ENCODE data around the gene ZNF668. TPM values are rescaled to one million over a fixed set of nuclear protein-coding genes. Genes with fewer than 3 reads are reported as not detected.

The ZNF668 gene
- 3.7 and 14.7 TPM in 2 replicates for total RNA-seq (ENCODE audit: low replicate concordance)

DNA sequence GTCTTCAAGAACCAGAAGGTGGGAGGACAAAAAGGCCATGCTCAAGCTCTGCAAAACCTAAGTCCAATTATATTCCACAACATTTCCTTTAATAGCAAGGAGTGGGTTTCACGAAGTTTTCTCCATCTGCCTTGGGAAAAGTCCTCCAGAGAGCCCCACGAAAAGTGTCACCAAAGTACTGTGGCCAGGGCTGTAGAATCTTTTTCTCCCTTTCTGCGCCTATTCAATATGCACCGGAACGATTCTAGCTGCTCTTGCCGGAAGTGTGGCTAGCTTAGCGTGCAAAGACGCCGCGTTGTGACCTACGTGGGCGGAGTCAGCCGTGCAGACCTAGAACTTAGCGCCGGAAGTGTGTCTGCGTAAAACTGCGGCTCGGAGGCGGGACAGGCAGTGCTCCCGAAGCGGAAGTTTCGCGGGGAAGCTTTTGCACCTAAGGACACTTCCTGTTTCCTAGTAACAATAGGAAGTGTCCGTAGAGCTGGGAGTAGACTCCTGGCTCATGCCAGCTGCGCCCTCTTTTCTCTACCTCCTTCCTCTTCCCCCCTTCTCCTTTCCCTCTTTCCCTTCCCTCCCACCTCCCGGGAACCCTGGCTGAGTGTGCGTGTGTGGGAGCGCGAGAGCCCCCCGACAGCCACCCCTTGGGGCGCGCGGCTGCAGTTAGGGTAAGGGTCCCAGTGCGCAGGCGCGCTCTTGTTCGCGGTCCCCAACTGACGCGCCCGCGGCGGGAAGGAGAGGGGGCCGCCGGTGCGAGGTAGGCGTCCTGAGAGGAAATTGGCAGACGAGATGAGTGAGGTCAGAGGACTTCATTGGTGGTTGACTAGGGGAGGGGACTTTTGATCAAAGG is at the start of gene ZNF668, which contains the start of gene ZNF646:
Gene ZNF668 (minus strand): TSS at position 271 of the 844 bp plus-strand sequence. CDS start 9,781 bp downstream, outside the sequence.
Gene ZNF646 (plus strand): TSS at position 453 of the 844 bp plus-strand sequence. CDS start 1,903 bp downstream, outside the sequence.
- Histone ChIP-seq H3K27me3 (no peaks in the 10 kb centered on the region), H3K27ac (peak within 1 kb of the TSS; percentile 89), H3K79me2 (ENCODE audit: low read depth) (peaks cover 70% of the 10 kb centered on the region), H3F3A (ENCODE audit: low read depth) (peaks cover 24% of the 10 kb centered on the region), H3K4me3 (peak within 1 kb of the TSS; percentile 77), H3K9me3 (ENCODE audit: low read depth) (no peaks in the 10 kb centered on the region), H4K20me1 (ENCODE audit: low read depth) (peaks cover 24% of the 10 kb centered on the region), H3K4me1 (peaks cover 14% of the 10 kb centered on the region), H3K36me3 (no peaks in the 10 kb centered on the region), H2AFZ (replicated peaks) (peak within 1 kb of the TSS; percentile 77), H3K4me2 (peak within 1 kb of the TSS; percentile 96), H3K9ac (peak within 1 kb of the TSS; percentile 82)
- H3K9me3 Mint-ChIP-seq: no peaks in the 10 kb centered on the region
- H3K4me3 Mint-ChIP-seq: peak within 1 kb of the TSS; percentile 99
- DNase-seq (ENCODE audit: low spot score): peak; percentile 100
- H3K36me3 Mint-ChIP-seq: peaks cover 18% of the 10 kb centered on the region
- peaks cover 21% of the 10 kb centered on the region for H3K4me1 Mint-ChIP-seq
- peak within 1 kb of the TSS; percentile 98 for H3K27ac Mint-ChIP-seq
- TF ChIP-seq EZH2 (IDR thresholded peaks at IDR 0.05) (no peak), EZH2phosphoT487 (IDR thresholded peaks at IDR 0.05) (no peak)
- TF ChIP-seq, protein P1, sequence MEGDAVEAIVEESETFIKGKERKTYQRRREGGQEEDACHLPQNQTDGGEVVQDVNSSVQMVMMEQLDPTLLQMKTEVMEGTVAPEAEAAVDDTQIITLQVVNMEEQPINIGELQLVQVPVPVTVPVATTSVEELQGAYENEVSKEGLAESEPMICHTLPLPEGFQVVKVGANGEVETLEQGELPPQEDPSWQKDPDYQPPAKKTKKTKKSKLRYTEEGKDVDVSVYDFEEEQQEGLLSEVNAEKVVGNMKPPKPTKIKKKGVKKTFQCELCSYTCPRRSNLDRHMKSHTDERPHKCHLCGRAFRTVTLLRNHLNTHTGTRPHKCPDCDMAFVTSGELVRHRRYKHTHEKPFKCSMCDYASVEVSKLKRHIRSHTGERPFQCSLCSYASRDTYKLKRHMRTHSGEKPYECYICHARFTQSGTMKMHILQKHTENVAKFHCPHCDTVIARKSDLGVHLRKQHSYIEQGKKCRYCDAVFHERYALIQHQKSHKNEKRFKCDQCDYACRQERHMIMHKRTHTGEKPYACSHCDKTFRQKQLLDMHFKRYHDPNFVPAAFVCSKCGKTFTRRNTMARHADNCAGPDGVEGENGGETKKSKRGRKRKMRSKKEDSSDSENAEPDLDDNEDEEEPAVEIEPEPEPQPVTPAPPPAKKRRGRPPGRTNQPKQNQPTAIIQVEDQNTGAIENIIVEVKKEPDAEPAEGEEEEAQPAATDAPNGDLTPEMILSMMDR (IDR thresholded peaks at IDR 0.05): no peak
- peaks cover 10% of the 10 kb centered on the region for H3K27me3 Mint-ChIP-seq (ENCODE audit: insufficient read depth, low read depth)

DNA sequence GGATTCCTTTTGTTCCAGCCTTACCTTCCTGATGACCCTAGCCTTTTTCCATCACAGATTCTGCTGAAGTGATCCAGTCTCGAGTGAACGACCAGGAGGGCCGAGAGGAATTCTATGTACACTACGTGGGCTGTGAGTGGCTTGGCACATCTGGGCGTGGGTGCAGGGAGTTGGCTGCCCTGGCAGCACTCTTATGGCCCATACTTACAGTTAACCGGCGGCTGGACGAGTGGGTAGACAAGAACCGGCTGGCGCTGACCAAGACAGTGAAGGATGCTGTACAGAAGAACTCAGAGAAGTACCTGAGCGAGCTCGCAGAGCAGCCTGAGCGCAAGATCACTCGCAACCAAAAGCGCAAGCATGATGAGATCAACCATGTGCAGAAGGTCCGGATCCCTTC is 46.1 kb upstream of the ZNF668 start:
- Mint-ChIP-seq H3K27ac (no peak overlapping the region), H3K4me1 (peaks cover 8% of the 10 kb centered on the region), H3K9me3 (no peaks in the 10 kb centered on the region), H3K4me3 (peak overlapping the region; percentile 21), H3K27me3 (ENCODE audit: insufficient read depth, low read depth) (peaks cover 6% of the 10 kb centered on the region), H3K36me3 (peaks cover 16% of the 10 kb centered on the region)
- Histone ChIP-seq H3K4me1 (no peaks in the 10 kb centered on the region), H3K4me2 (no peak overlapping the region), H2AFZ (replicated peaks) (no peak overlapping the region), H3K9me3 (ENCODE audit: low read depth) (no peaks in the 10 kb centered on the region), H3K9ac (no peak overlapping the region), H4K20me1 (ENCODE audit: low read depth) (peaks cover 15% of the 10 kb centered on the region), H3K4me3 (no peak overlapping the region), H3K27ac (no peak overlapping the region), H3K27me3 (no peaks in the 10 kb centered on the region), H3K36me3 (peaks cover 7% of the 10 kb centered on the region), H3F3A (ENCODE audit: low read depth) (no peaks in the 10 kb centered on the region), H3K79me2 (ENCODE audit: low read depth) (peaks cover 38% of the 10 kb centered on the region)
- TF ChIP-seq, protein P1 (IDR thresholded peaks at IDR 0.05): no peak
- TF ChIP-seq EZH2phosphoT487 (IDR thresholded peaks at IDR 0.05): no peak
- TF ChIP-seq EZH2 (IDR thresholded peaks at IDR 0.05): no peak
- DNase-seq (ENCODE audit: low spot score): no peak

DNA sequence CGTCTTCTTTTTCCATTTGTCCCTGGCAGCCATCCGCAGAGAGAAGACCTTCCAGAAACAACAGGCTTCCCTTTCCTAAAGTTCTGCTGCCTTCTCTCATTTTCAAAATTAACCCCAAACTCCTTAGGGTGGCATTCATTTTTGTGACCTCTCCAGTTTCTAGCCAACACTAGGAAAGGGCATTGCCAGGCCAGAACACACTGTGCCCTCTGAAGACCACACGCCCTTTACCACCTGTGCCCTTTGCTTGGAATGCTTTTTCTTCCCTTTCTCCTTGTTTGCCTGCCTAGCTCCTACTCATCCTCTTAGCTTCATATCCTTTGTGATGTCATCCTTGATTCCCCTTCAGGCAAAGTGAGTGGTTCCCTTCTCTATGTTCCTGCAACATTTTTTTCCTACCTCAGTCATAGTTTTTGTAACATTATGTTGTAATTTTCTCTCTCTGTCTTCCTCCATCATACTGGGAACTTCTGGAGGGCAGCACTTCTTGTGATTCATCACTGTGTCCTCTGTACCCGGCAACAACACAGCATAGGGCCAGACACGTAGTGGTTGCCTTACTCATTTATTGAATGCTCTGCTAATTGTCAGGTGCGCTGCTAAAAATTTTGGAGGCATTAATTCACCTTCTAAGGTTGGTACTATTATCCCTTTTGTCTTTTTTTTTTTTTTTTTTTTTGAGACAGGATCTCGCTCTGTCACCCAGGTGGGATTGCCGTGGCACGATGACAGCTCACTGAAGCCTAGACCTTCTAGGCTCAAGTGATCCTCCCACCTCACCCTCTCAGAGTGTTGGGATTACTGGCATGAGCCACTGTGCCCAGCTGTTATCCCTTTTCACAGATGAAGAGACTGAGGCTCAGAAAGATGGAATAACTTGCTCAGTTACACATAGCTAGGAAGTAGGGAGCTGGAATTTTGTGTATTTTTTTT is 44.4 kb upstream of the ZNF668 start:
- TF ChIP-seq EZH2phosphoT487 (IDR thresholded peaks at IDR 0.05): no peak
- TF ChIP-seq, protein P1 (IDR thresholded peaks at IDR 0.05): no peak
- TF ChIP-seq EZH2 (IDR thresholded peaks at IDR 0.05): no peak
- Mint-ChIP-seq H3K36me3 (peaks cover 18% of the 10 kb centered on the region), H3K4me1 (peaks cover 8% of the 10 kb centered on the region)

More for the DNA sequence above, 44.4 kb upstream of the ZNF668 start:
- Histone ChIP-seq H3K4me3 (peak overlapping the region; percentile 84), H3K36me3 (peaks cover 7% of the 10 kb centered on the region), H3K4me1 (no peaks in the 10 kb centered on the region), H3K27ac (no peak overlapping the region), H3K4me2 (peak overlapping the region; percentile 95), H3K9me3 (ENCODE audit: low read depth) (no peaks in the 10 kb centered on the region), H2AFZ (replicated peaks) (no peak overlapping the region), H3K27me3 (no peaks in the 10 kb centered on the region), H3F3A (ENCODE audit: low read depth) (peaks cover 7% of the 10 kb centered on the region), H3K79me2 (ENCODE audit: low read depth) (peaks cover 38% of the 10 kb centered on the region), H4K20me1 (ENCODE audit: low read depth) (peaks cover 18% of the 10 kb centered on the region), H3K9ac (no peak overlapping the region)
- Mint-ChIP-seq H3K9me3 (no peaks in the 10 kb centered on the region), H3K27ac (peak overlapping the region; percentile 10), H3K27me3 (ENCODE audit: insufficient read depth, low read depth) (peaks cover 11% of the 10 kb centered on the region), H3K4me3 (peak overlapping the region; percentile 85)
- no peak for DNase-seq (ENCODE audit: low spot score)
